Measurements from ENCODE around the gene ERF. TPM values are rescaled to one million over a fixed set of nuclear protein-coding genes. Genes with fewer than 3 reads are reported as not detected.

Gene ERF
- total and polyA plus RNA-seq, 2 of the 8 experiments (the other 6 are each of a cell fraction or from before 2014, with no cell fraction given) = 43.7 to 62.7 TPM

- peak overlapping the region; percentile 90 for H4K5ac ChIP-seq (ENCODE audit: insufficient read length, low read depth, low read length)
- POLR2A ChIA-PET (ENCODE audit: partially characterized antibody) = interaction anchor here (0.6 to 1.8 kb wide), 22 partner anchors 9 to 244 kb away, joined by 3 to 7 read pairs (median 4); partner anchors contain the start of genes PAFAH1B3 and PRR19
- H2BK5ac ChIP-seq (ENCODE audit: low read depth, low read length) = peak overlapping the region; percentile 84
- peak in 1 of 2 experiments; percentile 85 for DNase-seq (ENCODE audit: low read depth in 1 of 2, low spot score in 2 of 2)
- CTCF ChIA-PET (ENCODE audit: partially characterized antibody) = interaction anchor here (0.6 to 1.9 kb wide), 8 partner anchors 13 to 343 kb away, joined by 3 to 7 read pairs (median 3); no protein-coding TSS in a partner anchor
- no peak overlapping the region for H2AK5ac ChIP-seq (ENCODE audit: low read depth, low read length)
- peaks cover 13% of the 10 kb centered on the region for H3K79me1 ChIP-seq (ENCODE audit: low read depth, low read length)
- peaks cover 18% of the 10 kb centered on the region; the same call in 1 of the 2 replicates for H3K23me2 ChIP-seq (ENCODE audit: low read depth, low read length)
- H3K27ac ChIP-seq (ENCODE audit: low read depth, low read length) = peak overlapping the region; percentile 76
- no peak for FAIRE-seq
- H3K56ac ChIP-seq (replicated peaks; ENCODE audit: insufficient read length, low read depth, low read length) = peak overlapping the region; percentile 89
- no peak overlapping the region for H2BK12ac ChIP-seq (ENCODE audit: low read depth, low read length)
- WGBS, 2 experiments (ENCODE audit: extremely low coverage in 1 of 2, insufficient coverage in 1 of 2, insufficient read length in 1 of 2, insufficient replicate concordance in 2 of 2, low coverage in 1 of 2, low lambda C conversion rate in 2 of 2, missing lambda C conversion rate in 1 of 2) = 2% methylated on average over 48 of the region's 79 CpGs; no CpG with 5 or more reads in 1 of the 2 experiments
- H4K8ac ChIP-seq (ENCODE audit: extremely low read depth, insufficient read depth, low read length) = peak overlapping the region; percentile 81
- no peaks in the 10 kb centered on the region for H3K27me3 ChIP-seq (replicated peaks in 1 of 4; ENCODE audit: control insufficient read depth in 3 of 4, extremely low read depth in 1 of 4, insufficient read depth in 3 of 4, low read length in 3 of 4)
- H3K9me3 ChIP-seq (ENCODE audit: insufficient read depth in 2 of 2, low read depth in 1 of 2, low read length in 1 of 2) = no peaks in the 10 kb centered on the region
- H3K79me2 ChIP-seq (ENCODE audit: control insufficient read depth in 1 of 2, insufficient read depth in 2 of 2, low read length in 2 of 2) = peaks cover 25 to 54% of the 10 kb centered on the region in 2 experiments
- no peak overlapping the region for H3K14ac ChIP-seq (ENCODE audit: insufficient read length)
- H3K4ac ChIP-seq (replicated peaks; ENCODE audit: insufficient read length, low read depth, low read length) = no peak overlapping the region
- no peak overlapping the region for H2BK120ac ChIP-seq (replicated peaks; ENCODE audit: low read depth, low read length)
- peaks cover 0 to 27% (median 8%) of the 10 kb centered on the region in 4 experiments; a peak in 6 of 8 replicates for H3K36me3 ChIP-seq (ENCODE audit: control insufficient read depth in 2 of 4, insufficient read depth in 4 of 4, low read length in 3 of 4)
- no peak overlapping the region for H2AFZ ChIP-seq (ENCODE audit: low read length)
- peak overlapping the region; percentile 74 to 99 for H3K4me2 ChIP-seq (ENCODE audit: insufficient read depth in 1 of 2, low read depth in 2 of 2, low read length in 2 of 2)
- no peak overlapping the region for H2BK20ac ChIP-seq (ENCODE audit: low read length)
- peak overlapping the region; percentile 88 for H2BK15ac ChIP-seq (ENCODE audit: low read length)
- peak overlapping the region; percentile 96 for H3K18ac ChIP-seq (ENCODE audit: extremely low read depth, low read length)
- H3K4me3 ChIP-seq (ENCODE audit: extremely low read depth in 1 of 4, insufficient read depth in 2 of 4, low read depth in 3 of 4, low read length in 4 of 4) = peak overlapping the region; percentile 76 to 96 (median 88)
- peak overlapping the region; percentile 38 to 82 (median 75) for H3K9ac ChIP-seq (replicated peaks in 1 of 4; ENCODE audit: extremely low read depth in 1 of 4, low read depth in 3 of 4, low read length in 3 of 4)
- H3K4me1 ChIP-seq (replicated peaks in 1 of 4; ENCODE audit: control insufficient read depth in 3 of 4, insufficient read depth in 4 of 4, low read length in 3 of 4) = peaks cover 3 to 11% (median 8%) of the 10 kb centered on the region in 4 experiments; a peak in 6 of 7 replicates
- peak overlapping the region; percentile 51 for H4K91ac ChIP-seq (replicated peaks; ENCODE audit: insufficient read length, low read length)
- no peak overlapping the region for H3K23ac ChIP-seq (ENCODE audit: insufficient read length)
- peaks cover 14 to 19% of the 10 kb centered on the region in 2 experiments for H4K20me1 ChIP-seq (replicated peaks in 1 of 2; ENCODE audit: control insufficient read depth in 1 of 2, insufficient read depth in 2 of 2, low read length in 2 of 2)
- TF ChIP-seq E2F6 (IDR thresholded peaks at IDR 0.05) (no peak; the same call in 1 of the 2 replicates), SIN3A (conservative IDR thresholded peaks at IDR 0.05 in 1 of 2, IDR thresholded peaks at IDR 0.05 in 1 of 2; ENCODE audit: low read depth in 1 of 2, low read length in 2 of 2) (peak in 1 of 2 experiments; percentile 59; a peak in 1 of 4 replicates), ATF2 (IDR thresholded peaks at IDR 0.05; ENCODE audit: low read length) (no peak), HDAC6 (IDR thresholded peaks at IDR 0.05; ENCODE audit: low read depth, low read length) (no peak), HDAC2 (IDR thresholded peaks at IDR 0.05; ENCODE audit: borderline replicate concordance in 1 of 2, low read depth in 2 of 2, low read length in 2 of 2) (no peak; a peak in 1 of 4 replicates), BACH1 (IDR thresholded peaks at IDR 0.05; ENCODE audit: low read length) (no peak), KDM5A (IDR thresholded peaks at IDR 0.05; ENCODE audit: low read length) (no peak)
Observed at GRCh38 chr19:42216653-42217519, 38.0 kb downstream of the ERF start.
